HG02884 (cell line): ENCODE results near the gene PRR27.

Experiments
- ATAC-seq: cut with Tn5 transposase; IDR thresholded peaks from one replicate; pipeline ENCODE4 v1.9.1; 2021; ENCODE audit warnings: mild to moderate bottlenecking, moderate library complexity; ENCODE audit not compliant: unreplicated experiment

Gene PRR27

DNA sequence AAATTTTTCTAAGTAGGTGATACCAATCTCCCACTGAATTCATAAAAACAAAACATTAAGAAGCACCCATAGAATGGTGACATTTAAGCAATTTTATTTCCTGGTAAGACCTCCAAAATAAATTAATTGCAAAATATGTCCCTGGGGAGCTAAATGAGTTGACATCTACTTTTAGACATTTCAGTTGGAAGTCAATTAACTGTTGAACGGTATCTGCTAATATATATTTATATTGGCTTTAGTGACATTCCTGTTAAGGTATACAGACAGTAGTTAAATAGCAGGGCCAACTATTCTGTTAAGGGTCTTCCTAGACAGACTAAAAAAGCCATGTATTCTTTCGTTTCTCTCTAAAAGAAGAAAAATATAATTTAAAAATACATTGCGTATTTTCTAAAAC is at the start of gene PRR27:
Gene PRR27 (plus strand): TSS at position 301 of the 400 bp plus-strand sequence. CDS start 139 bp downstream, outside the sequence.
- ATAC-seq = no peak

DNA sequence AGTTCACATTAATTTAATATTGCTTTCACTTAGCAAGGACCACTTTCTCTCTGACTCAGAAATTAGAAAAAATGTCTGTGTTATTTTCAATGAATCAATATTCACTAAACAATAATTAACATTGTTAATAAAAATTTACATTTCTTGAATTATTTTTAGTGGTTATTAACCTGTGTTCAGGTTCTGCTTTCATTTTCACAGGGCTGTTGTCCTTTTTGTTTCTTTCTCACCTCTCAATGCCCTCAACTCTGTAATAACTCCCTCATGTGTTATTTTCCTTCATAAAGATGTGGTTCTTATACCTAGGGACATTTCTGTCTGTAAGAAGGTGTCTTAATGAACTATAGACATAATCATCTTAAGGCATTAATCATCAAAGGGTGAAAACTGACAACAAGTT is 43.1 kb upstream of the PRR27 start:
- no peak for ATAC-seq

DNA sequence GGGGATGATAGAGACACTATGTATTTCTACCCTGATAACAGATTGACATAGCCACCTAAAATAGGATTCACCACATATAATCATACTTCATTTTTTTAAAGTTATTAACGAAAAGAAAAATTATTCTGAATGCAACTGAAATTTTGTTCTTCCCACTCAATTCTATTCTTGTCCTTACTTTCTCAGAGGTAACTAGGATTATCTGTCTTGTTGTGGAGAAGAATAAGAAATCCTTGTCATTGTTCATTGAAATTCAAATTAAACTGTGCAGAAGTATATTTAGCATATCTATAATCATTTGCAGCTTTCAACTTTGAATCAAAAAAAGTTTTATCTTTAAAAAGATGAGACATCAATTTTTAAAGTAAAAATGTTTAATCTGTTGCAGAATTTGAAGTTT is 40.4 kb upstream of the PRR27 start:
- no peak for ATAC-seq

DNA sequence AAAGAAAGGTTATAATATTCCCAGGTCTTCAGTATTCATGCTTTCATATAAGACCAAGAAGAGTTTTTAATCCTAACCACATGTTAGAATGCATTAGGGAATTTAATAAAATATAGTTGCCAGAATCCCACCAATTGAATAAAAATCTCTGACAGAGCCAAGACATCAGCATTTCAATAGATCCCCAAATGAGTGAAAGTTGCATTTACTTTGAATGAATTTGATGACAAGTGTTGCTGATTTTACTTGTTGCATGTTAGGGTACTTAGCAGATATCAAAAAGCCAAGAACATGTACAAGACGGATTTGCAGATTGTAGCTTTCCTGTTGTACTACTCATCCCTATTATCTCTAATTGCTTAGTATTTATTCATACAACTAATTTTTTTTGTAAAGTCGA is 39.9 kb upstream of the PRR27 start:
- no peak for ATAC-seq

DNA sequence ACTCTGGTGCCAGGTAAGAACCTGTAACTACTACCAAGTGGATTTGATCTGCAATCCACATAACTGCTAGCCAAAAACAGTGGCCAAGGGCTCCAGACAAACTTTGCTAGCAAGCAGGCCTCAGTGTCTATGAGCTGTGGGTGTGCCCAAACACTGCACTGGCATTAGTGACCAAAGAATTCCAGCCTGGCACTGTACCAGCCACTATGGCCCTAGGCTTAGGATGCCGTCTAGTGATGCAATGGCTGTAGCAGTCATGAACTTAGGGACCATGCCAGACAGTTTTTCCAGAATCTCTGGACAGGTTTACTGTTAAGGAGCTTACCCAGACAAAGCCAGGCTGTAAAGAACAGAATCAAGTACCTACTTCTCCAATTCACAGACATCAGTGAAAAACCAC is 33.7 kb upstream of the PRR27 start:
- ATAC-seq = no peak

DNA sequence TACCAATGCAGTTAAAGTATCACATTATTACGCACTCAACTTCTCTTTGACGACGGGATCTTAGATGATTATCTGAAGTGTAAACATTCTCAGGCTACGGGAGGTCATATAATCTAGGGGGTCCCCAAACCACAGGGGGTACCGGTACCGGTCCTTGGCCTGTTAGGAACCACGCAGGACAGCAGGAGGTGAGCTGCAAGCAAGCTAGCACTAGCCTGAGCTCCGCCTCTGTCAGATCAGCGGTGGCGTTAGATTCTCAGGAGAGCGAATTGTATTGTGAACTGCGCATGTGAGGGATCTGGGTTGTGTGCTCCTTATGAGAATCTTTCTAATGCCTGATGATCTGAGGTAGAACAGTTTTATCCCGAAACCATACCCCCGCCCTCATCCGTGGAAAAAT is 20.6 kb upstream of the PRR27 start:
- no peak for ATAC-seq

DNA sequence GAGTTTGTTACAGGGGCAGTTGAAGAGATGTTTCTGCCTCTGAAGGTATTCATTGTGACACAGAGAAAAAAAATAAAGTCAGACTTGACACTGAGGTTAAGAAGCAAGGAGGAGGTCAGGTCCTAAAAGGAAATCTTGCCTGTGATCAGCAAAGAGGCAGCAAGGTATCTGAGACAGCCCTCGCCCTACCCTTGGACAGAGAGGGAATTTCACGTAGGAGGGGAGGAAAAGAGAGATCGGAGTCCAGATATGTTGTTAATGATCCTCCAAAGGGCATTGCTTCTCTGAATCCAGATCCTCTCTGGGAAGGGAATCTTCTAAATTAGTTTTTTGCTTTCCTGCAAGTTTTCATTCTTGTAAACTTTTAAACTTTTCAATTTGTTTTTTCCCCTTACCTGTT is 15.3 kb upstream of the PRR27 start:
- no peak for ATAC-seq

DNA sequence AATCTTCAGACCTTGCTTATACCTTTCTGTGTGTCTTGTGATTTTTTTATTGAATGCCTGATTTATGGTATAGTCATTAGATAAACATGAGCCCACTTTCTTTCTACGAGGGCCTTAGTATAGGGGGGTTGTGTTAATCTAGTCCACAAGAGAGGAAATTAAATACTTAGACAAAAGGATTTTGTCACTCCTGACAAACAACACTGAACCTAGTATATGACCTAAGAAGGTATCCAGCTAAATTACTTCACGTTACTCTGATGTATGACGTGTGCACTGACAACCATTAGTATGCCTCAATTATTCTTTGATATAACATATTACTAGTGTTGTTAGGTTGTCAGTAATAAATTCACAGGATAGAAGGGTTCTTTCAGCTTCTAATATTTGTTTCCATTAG is 2.8 kb upstream of the PRR27 start:
- no peak for ATAC-seq

DNA sequence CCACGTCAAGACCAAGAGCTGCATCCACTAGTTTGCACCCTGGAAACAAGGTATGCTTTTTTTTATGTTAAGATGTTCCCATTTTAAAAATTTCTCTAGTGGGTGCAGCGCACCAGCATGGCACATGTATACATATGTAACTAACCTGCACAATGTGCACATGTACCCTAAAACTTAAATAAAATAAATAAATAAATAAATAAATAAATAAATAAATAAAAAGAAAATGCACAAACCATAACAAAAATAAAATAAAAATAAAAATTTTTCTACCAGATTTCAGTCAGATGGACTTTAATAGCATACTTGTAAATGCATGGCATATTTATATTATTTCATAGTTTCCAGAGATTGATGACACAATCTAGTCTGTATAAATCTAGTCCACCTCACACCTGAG is 1.9 kb upstream of the PRR27 start:
- no peak for ATAC-seq

DNA sequence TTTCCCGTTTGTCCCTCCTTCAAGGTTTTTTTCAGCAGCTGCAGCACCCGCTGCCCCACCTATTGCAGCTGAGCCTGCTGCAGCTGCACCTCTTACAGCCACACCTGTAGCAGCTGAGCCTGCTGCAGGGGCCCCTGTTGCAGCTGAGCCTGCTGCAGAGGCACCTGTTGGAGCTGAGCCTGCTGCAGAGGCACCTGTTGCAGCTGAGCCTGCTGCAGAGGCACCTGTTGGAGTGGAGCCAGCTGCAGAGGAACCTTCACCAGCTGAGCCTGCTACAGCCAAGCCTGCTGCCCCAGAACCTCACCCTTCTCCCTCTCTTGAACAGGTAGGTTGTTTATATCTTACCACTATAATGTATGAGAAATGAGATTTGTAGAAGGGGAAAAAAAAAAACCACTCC is 4.5 kb downstream of the PRR27 start:
- ATAC-seq = no peak

DNA sequence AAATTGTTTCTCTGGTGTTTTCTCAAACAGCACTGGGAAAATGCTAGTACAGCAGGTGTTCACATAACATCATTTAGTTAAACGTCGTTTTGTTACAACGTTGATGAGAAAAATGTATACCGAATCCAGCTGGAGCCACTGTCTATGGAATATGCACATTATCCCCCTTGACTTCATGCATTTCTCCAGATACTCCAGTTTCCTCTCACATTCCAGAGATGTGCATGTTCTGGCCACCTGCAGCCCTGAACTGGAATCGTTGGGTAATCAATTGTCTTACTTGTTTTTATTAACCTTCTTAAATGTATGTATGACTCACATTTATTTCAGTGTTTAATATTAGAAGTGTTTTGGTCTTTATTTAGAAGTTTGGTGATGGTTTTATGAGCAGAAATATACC is 23.1 kb downstream of the PRR27 start:
- ATAC-seq = no peak

DNA sequence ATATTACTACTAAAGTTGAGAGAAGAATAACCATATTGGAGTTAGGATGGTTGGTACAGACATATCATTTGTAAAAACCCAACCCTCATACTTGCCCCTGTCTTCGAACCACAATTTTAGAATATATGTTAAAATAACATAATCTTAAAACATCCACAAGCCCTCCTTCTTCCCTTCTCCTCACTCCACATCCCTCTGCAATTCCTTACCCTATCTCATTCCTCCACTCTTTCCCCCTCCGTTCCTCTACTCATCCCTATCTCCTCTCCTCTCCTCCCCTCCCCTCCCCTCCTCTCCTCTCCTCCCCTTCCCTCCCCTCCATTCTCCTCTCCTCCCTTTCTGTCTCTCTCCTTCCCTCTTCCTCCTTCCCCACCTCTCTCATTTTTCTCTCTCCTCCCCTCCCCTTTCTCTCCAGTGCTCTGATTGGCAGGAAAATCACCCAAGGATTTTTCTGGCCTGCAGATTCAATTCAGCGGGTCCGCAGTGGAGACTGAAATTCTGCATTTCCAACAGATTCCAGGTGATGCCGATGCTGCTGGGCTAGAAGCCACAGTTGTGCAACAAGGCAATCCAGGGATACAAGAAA is 24.1 kb downstream of the PRR27 start:
- ATAC-seq = no peak

DNA sequence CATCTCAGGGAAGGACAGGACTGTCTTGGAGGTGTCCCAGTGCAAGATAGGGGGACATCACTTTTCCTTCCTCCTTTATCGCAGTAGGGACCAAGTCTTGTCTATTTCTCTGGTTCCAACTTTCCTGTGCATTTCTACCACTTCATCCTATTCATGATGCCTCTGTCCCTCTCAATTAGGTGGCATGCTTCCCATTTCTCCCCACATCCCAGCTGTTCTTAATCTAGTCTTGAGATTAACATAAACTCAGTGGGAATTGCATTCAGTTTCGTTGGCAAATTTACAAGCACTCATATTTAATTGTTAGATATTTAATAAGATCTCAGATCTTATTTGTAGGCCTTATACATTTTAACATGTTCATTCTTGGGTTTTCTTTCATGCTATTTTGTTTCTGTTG is 25.8 kb downstream of the PRR27 start:
- ATAC-seq = no peak

DNA sequence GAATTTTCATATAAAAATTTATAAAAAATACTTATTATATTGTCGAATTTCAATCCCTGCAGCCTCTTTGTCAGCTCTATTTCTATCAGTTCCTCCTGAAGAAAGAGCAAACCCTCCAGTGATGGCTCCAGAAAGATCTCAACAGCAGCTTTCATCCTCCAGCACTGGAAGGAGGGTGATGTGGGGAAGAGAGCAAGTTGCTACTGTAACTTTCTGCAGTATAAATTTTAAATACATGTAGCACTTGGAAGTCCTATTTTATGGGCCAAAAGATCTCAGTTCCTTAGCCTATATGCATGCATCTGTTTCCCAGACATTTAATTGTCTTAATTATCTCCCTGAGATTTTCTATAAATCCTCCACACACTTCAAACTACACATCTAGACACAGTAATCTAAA is 27.8 kb downstream of the PRR27 start:
- no peak for ATAC-seq

DNA sequence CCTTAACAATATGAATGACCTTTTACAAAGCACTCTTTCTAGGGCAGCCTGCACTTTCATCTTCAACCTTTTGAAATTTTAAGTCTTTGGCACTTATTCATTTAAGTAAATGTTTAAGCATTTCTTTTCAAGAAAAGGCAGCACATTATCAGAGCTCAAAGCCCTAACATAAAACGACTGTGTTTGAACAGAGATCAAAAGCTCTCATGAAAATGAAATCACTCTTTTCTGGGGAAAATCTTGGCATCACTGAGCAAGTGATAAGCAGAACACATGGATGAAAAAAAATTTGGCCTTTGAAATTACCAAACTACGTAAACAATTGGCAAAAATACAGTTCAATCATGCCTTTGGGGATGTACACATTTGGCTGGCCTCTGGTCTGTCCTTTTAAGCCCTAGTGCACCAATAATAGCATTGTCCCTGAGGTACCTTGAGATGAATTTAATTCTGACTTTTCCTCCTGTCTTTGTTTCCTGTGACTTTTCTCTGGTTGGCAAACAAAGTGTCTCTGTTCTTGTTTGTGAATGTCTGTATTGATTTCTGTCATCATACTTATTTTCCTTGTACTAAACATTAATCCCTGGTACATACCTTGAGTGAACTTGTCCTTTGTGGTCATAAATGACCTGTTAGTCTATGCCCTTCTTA is 28.6 kb downstream of the PRR27 start:
- no peak for ATAC-seq

DNA sequence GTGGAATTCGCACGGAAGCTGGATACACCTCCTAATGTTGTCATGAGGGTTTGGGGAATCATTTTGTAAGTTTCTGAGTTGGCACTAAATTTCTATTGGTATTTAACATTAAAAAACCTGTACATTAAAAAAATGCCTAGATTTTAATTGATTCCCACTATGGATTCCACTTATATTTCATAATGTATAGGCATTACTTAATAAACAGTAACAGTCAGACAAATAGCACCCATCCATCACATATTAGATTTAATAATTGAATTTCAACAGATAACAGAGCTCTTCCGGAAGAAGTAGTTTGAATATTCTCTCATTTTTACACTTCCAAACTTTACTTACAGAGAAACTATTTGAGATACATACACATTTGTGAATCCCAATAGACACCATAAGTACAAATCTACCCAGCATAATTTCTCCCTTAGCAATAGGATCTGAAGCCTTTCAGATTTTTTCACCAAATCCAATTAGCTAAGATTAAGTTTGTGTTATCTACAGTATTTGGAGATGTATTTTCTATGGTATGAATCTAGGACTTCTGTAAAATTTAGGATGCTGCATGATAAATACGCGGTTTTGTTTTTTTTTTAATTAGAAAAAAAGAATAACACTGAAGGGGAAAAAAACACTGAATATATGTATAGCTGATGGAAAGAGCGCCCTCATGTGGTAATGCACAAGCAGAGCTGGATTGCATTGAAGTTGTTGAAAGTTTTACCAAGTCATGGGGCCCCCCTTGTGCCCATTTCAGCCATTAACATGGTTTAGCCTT is 29.3 kb downstream of the PRR27 start:
- ATAC-seq = peak; percentile 66

DNA sequence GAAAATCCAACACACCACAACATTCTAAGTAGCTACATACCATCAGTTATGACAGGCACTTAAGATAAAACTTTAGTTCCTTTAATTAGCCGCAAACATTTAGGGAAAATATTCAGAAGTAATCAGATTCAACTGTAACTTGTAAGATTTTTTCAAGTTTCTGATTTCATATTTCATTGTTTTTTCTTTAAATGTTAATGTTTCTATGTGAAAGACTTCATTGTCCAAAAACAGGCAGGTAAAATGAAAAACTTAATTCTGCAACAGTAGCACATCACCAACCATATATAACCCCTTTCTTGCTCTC is 29.9 kb downstream of the PRR27 start:
- ATAC-seq = no peak

DNA sequence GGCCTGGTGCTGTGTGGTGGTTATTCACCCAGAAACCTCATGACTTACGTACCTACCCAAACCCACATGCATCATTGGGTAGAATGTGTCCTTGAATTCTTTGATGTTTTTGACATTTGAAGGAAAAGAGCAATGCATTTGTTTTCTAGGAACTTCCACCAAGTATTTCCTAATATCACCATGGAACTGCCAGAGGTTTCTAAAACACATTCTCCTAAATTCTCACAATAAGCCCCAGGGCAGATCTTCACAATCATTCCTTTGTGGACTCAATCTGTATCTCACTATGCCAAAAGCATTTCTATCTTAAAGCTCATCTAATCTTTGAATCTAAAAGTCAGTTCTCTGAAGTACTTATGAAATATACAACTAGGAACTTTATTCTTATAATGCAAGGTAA is 33.2 kb downstream of the PRR27 start:
- no peak for ATAC-seq

DNA sequence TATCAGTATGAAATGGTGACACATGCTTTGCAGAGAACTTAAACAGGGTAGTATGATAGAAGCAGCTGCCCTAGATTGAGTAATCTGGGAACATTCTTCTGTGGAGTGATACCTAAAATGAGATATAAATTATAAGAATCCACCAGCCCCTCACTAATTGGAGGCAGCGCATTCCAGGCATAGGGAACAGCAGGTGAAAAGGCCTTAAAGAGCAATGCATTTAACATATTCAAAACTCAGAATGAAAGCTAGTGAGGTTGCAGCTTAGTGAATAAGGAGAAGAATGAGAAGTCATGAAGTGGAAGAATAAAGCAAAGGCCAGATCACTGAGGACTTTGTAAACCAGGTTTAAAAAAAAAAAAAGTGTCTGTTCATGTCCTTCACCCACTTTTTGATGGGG is 36.5 kb downstream of the PRR27 start:
- no peak for ATAC-seq

DNA sequence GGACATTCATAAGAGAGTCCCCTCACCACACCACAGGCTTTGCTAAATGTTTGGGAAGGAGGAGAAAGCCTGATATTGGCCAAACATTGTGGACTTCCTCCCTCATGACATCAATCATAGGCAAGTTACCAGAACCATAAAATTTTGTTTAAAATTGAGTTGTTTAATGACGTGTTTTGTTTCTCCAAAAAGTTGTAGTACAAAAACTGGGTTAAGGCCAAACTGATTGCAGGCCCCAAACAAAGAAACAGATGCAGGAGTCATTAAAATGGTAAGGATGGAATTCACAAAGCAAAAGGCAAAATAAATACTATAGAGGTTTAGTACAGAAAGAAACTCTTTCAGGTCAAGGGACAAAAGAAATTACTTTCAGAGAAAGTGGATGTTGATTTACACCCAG is 37.6 kb downstream of the PRR27 start:
- no peak for ATAC-seq

DNA sequence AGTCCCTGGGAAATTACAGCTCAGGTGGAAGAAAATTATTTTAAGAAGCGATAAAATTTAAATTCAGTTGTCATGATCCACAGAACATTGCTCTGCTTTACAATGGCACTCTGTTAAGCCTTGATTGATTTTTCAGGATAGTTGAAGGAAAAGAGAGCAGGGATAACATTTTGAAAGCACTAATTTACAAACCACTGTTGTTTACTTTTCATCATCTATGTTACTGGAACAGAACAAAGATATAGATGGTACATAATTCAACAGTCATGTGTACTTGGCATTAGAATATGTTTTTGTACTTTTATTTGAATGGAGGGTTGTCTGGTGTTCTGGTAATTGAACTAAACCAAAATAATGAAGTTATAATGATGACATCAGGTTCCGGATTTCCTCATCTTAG is 38.9 kb downstream of the PRR27 start:
- no peak for ATAC-seq

DNA sequence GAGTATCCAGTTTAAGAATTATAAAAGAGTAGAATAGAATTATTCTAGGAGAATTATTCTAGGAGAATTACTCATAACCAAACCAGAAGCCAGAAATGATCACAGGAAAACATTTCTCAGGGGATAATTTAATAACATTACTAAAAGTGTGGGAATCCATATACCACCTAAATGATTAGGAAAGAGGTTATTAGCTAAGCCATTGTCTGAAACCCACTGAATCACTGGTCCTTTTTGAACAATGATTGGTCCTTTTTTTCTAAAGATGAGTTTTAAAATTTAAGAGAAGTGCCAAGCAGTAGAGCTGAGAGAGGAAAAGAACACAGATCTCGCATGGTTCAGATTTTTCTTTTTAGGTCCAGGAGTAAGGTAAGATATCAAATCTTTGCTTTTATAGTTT is 41.4 kb downstream of the PRR27 start, which contains the start of gene ODAM:
Gene ODAM (plus strand): TSS at position 301 of the 400 bp plus-strand sequence. CDS start 819 bp downstream, outside the sequence.
- no peak for ATAC-seq
